ES-I3 (cell line): ENCODE measurements around the gene DNAJB5.
A peak's percentile ranks its signal among the peaks of the same experiment; 100 is the strongest.

Experiments used
- H3K36me3 ChIP-seq: 2 replicates; pipeline ENCODE4 v1.6.1; 2013; ENCODE audit warnings: mild to moderate bottlenecking, low read length, control low read depth, moderate library complexity; ENCODE audit not compliant: insufficient read depth
- H3K4me1 ChIP-seq: 2 replicates; pipeline ENCODE4 v1.6.1; 2013; ENCODE audit warnings: mild to moderate bottlenecking, control low read depth, low read length; ENCODE audit not compliant: insufficient read depth
- H3K9ac ChIP-seq: 2 replicates; pipeline ENCODE4 v1.6.1; 2013; ENCODE audit warnings: low read depth, mild to moderate bottlenecking, low read length, moderate library complexity
- H3K9me3 ChIP-seq: 2 replicates; pipeline ENCODE4 v1.6.1; 2013; ENCODE audit warnings: mild to moderate bottlenecking, low read length, moderate library complexity; ENCODE audit not compliant: control insufficient read depth, insufficient read depth

The DNAJB5 gene

GRCh38 chr9:34971146-34971811, 18.3 kb upstream of the DNAJB5 start:
- Histone ChIP-seq H3K9me3 (no peaks in the 10 kb centered on the region), H3K36me3 (no peaks in the 10 kb centered on the region), H3K4me1 (no peaks in the 10 kb centered on the region; the same call in 1 of the 2 replicates), H3K9ac (no peak overlapping the region)

- Histone ChIP-seq H3K9me3 (no peaks in the 10 kb centered on the region), H3K9ac (no peak overlapping the region), H3K4me1 (no peaks in the 10 kb centered on the region; the same call in 1 of the 2 replicates), H3K36me3 (no peaks in the 10 kb centered on the region)
Observed at GRCh38 chr9:34974664-34975063, 14.9 kb upstream of the DNAJB5 start.

DNA sequence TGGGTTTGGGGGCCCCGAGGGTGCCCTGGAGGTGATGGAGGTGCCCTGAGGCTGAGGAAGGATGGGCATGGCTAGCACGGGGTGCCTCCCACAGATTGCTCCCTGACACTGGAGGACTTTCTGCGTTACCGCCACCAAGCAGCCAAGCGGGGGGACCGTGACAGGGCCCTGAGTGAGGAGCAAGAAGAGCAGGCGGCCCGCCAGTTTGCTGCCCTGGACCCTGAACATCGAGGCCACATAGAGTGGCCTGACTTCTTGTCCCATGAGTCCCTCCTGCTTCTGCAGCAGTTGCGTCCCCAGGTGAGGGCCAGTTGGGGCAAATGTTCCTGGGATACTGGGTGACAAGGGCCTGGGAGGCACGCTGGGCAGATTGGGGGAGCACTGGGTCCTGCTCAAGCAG, 13.1 kb upstream of the DNAJB5 start:
- Histone ChIP-seq H3K9me3 (no peaks in the 10 kb centered on the region), H3K4me1 (no peaks in the 10 kb centered on the region; the same call in 1 of the 2 replicates), H3K36me3 (no peaks in the 10 kb centered on the region), H3K9ac (no peak overlapping the region)

DNA sequence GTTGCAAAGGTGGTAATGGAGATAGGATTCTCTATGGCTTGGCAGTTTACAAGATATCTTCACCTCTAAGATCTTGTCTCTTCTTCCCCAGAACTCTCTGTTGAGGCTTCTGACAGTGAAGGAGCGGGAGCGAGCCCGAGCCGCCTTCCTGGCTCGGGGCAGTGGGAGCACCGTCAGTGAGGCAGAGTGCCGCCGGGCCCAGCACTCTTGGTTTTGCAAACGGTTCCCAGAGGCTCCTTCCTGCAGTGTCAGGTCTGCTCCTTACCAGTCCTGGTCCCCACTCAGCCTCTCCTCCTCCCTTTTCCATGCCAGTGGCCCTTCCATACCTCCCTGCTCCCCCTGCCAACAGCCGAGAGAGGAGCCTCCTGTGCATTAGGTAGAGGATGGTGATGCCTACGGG, 12.6 kb upstream of the DNAJB5 start:
- Histone ChIP-seq H3K9me3 (no peaks in the 10 kb centered on the region), H3K36me3 (no peaks in the 10 kb centered on the region), H3K9ac (no peak overlapping the region), H3K4me1 (no peaks in the 10 kb centered on the region; the same call in 1 of the 2 replicates)

DNA sequence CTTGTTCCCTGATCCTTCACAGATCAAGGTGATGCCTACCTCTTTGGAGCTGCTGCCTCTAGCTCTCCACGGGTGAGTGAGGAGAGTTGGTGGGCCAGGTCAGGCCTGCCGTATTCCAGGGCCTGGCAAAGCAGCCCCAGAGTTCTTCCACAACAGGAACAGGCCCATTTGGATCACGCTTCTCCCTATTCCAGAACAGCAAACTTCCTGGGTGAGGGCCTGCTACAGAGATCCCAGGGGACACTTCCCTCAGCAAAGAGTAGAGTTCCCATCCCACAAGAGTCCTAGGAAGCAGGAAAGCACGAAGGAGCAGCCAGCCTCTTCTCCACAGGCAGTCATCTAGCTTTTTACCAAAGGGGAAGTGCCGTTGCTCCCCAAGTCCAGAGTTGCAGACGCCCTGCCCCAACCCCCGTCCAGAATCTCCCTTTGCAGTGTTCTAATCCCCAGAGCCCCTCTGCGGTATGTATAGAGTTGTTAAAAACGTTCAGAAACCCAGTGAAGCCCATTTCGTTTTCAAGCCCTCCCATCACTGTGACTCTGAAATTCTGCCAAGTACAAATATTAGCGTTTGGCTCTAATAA, 9.3 kb upstream of the DNAJB5 start:
- H3K9me3 ChIP-seq = no peaks in the 10 kb centered on the region
- H3K9ac ChIP-seq = no peak overlapping the region
- peaks cover 3% of the 10 kb centered on the region; the same call in 1 of the 2 replicates for H3K4me1 ChIP-seq

DNA sequence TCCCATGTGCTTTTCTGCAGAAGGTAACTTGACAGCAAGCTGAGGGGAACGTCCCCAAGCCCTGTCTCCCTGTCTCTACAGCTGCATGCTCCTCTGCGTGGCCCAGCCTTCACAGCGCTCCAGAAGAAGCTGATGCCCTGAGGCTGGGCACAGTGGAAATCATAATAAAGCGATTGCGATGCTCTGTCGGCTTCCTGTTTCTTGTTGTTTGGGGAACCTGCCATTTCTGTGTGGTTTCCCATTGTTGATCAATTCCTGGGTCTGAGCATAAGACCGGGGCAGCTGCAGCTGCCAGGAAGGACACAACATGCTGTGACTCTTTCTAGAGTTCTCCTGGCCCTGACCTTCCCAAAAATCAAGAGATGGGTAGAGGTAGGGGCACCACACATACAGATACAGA, 7.2 kb upstream of the DNAJB5 start:
- H3K4me1 ChIP-seq = peaks cover 13% of the 10 kb centered on the region; the same call in 1 of the 2 replicates
- H3K36me3 ChIP-seq = no peaks in the 10 kb centered on the region
- H3K9ac ChIP-seq = no peak overlapping the region
- no peaks in the 10 kb centered on the region for H3K9me3 ChIP-seq

More for the DNA sequence above, 9.3 kb upstream of the DNAJB5 start:
- H3K36me3 ChIP-seq = no peaks in the 10 kb centered on the region

DNA sequence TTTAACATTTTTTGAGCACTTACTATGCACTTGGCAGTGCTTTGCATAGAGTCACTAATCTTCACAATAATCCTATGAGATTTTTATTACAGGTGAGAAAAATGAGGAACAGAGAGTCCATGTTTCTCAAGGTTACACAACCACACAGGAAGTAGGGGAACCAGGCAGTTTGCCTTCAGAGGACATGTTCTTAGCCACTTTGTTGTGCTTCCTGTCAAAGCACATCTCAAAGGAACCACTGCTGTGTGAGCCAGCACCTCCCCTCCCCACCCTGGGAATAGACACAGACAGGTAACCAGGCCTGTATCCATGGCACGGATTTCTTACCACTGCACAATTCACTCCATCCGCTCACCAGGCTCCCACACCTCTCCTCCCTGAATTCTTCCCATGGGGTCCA, 6.3 kb upstream of the DNAJB5 start:
- H3K9ac ChIP-seq = no peak overlapping the region
- no peaks in the 10 kb centered on the region for H3K36me3 ChIP-seq
- peaks cover 15% of the 10 kb centered on the region; the same call in 1 of the 2 replicates for H3K4me1 ChIP-seq
- H3K9me3 ChIP-seq = no peaks in the 10 kb centered on the region

DNA sequence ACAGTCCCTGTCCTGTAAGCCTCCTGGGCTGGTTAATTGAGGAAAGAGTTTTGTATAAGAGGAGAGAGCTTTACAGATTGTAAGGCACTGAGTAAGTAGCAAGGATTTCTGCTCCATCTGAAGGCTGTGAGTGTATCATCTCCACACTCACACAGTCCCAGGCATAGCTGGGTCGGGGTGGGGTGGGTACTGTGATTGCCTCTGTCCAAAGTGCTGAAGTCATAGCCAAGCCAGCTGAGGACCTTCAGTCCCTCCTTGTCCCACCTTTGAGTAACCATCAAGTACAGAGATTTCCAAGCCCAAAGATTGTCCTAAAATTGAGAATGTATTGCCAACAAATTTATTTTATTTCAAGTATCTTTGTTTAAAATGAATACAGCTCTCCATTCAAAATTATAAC, 5.5 kb upstream of the DNAJB5 start:
- Histone ChIP-seq H3K4me1 (peaks cover 15% of the 10 kb centered on the region; the same call in 1 of the 2 replicates), H3K9me3 (no peaks in the 10 kb centered on the region), H3K36me3 (no peaks in the 10 kb centered on the region), H3K9ac (no peak overlapping the region)

GRCh38 chr9:34985311-34985899, 4.1 kb upstream of the DNAJB5 start:
- no peaks in the 10 kb centered on the region for H3K9me3 ChIP-seq
- peaks cover 15% of the 10 kb centered on the region; the same call in 1 of the 2 replicates for H3K4me1 ChIP-seq
- H3K9ac ChIP-seq = no peak overlapping the region
- no peaks in the 10 kb centered on the region for H3K36me3 ChIP-seq

- H3K9ac ChIP-seq = no peak overlapping the region
- H3K4me1 ChIP-seq = peaks cover 15% of the 10 kb centered on the region; the same call in 1 of the 2 replicates
- H3K36me3 ChIP-seq = no peaks in the 10 kb centered on the region
- H3K9me3 ChIP-seq = no peaks in the 10 kb centered on the region
Observed at GRCh38 chr9:34986540-34987047, 3.0 kb upstream of the DNAJB5 start.

- Histone ChIP-seq H3K4me1 (peaks cover 21% of the 10 kb centered on the region), H3K36me3 (no peaks in the 10 kb centered on the region), H3K9ac (no peak overlapping the region), H3K9me3 (no peaks in the 10 kb centered on the region)
Observed at GRCh38 chr9:34987160-34987901, 2.2 kb upstream of the DNAJB5 start.

DNA sequence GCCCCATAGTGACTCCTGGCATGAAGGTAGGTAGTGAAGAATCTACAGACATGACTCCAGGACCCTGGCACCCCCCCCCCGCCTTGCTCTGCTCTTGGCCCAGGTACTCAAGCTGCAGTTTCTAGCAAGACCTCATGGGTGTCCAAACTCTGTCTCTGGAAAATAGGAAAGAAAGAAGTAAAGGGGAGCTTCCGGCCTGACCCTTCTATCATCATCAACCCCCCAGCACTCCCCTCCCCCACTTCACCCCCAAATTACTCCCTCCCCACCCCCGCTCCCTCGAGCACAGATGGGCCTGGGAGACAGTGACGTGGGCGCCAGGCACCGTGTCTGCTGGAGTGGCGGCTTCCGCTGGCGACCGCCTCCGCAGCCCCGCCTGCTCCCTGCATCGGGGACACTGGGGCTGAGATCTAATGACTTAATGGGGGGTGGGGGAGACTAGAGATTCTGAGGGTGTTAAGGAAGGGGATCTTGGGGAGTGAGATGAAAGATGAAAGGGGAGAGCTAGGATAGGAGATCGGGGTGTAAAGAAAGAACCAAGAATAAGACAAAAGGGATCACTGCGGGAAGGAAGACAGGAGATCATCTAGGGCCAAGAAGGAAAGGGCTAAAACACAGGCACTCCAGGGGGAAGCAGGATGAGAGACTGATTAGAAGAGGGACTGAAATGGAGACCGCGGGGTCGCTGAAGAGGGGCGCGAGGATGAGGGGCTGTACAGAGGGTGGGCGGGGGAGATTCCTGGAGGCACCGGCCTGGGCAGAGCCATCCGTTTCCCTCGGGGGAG, 1.1 kb upstream of the DNAJB5 start:
- Histone ChIP-seq H3K9ac (peak overlapping the region; percentile 69), H3K36me3 (no peaks in the 10 kb centered on the region), H3K4me1 (peaks cover 32% of the 10 kb centered on the region), H3K9me3 (no peaks in the 10 kb centered on the region)

DNA sequence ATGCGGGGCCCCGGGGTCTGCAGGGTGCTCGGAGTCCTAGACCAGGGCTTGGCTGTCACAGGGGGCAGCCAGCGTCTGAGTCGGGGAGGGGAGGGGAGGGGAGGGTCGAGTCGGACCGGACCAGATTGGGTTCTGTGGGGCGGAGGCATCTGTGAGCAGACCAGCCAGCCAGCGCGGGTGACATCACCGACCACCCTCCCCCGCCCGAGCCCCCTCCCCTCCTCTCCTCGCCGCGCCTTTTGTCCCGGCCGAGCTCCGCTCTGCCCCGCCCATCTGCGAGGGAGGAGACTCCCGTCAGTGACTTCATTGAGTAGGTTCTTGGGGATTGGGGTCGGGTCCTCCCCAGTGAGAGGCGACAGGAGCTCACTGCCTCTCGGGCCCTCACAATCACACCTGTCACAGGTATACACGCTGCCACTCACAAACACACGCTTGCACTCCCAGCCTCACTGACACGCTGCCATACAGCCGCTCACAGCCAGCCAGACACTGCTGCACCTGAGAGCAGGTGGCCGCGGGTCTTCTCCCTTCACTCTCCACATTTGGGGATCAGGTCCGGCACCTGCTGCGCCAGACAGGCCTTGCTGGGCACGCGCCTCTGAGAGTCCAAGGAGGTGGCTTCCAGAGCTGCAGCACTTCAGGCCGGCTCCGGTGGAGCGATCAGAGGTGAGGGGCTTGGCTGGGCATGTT, 546 bp downstream of the DNAJB5 start:
- Histone ChIP-seq H3K9me3 (no peaks in the 10 kb centered on the region), H3K4me1 (peaks cover 42% of the 10 kb centered on the region), H3K9ac (peak overlapping the region; percentile 76), H3K36me3 (peaks cover 6% of the 10 kb centered on the region; the same call in 1 of the 2 replicates)
